NB4 (cell line): ENCODE data around the gene YBX3.

Experiments used
- POLR2A ChIP-seq: IDR thresholded peaks from 2 replicates; pipeline ENCODE4 v1.6.1; 2011; ENCODE audit warnings: mild to moderate bottlenecking; ENCODE audit not compliant: insufficient read length; ENCODE audit errors: extremely low read depth
- TF ChIP-seq, protein P1 (sequence below): IDR thresholded peaks from one replicate; pipeline ENCODE4 v1.5.1; 2012; ENCODE audit warnings: low read depth, low read length

- TF ChIP-seq POLR2A: no peak
- TF ChIP-seq, protein P1, sequence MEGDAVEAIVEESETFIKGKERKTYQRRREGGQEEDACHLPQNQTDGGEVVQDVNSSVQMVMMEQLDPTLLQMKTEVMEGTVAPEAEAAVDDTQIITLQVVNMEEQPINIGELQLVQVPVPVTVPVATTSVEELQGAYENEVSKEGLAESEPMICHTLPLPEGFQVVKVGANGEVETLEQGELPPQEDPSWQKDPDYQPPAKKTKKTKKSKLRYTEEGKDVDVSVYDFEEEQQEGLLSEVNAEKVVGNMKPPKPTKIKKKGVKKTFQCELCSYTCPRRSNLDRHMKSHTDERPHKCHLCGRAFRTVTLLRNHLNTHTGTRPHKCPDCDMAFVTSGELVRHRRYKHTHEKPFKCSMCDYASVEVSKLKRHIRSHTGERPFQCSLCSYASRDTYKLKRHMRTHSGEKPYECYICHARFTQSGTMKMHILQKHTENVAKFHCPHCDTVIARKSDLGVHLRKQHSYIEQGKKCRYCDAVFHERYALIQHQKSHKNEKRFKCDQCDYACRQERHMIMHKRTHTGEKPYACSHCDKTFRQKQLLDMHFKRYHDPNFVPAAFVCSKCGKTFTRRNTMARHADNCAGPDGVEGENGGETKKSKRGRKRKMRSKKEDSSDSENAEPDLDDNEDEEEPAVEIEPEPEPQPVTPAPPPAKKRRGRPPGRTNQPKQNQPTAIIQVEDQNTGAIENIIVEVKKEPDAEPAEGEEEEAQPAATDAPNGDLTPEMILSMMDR: no peak
Measured at GRCh38 chr12:10740182-10740581, 17.1 kb upstream of the YBX3 start.
